Measurements from ENCODE around the gene SCYGR3.

The SCYGR3 gene

GRCh38 chr2:227617316-227618230, 2.9 kb upstream of the SCYGR3 start, which contains the start of gene SCYGR4:
Gene SCYGR4 (plus strand): TSS chr2:227617498. CDS start chr2:227617498, 0 bp downstream.
- no peak for TF ChIP-seq CTCF (IDR thresholded peaks at IDR 0.05)
- Histone ChIP-seq H3K4me3 (ENCODE audit: low read depth in 1 of 2, low read length in 1 of 2) (no peak within 1 kb of the TSS), H3K4me1 (ENCODE audit: control insufficient read depth in 1 of 2, insufficient read depth in 1 of 2, low read depth in 1 of 2, low read length in 1 of 2) (no peaks in the 10 kb centered on the region), H3K36me3 (no peaks in the 10 kb centered on the region), H3K27ac (no peak within 1 kb of the TSS), H3K9me3 (no peaks in the 10 kb centered on the region), H3K27me3 (peaks cover 15% of the 10 kb centered on the region)

- Histone ChIP-seq H3K27ac (no peak overlapping the region), H3K27me3 (peaks cover 24% of the 10 kb centered on the region), H3K4me1 (ENCODE audit: control insufficient read depth in 1 of 2, insufficient read depth in 1 of 2, low read depth in 1 of 2, low read length in 1 of 2) (no peaks in the 10 kb centered on the region), H3K4me3 (ENCODE audit: low read depth in 1 of 2, low read length in 1 of 2) (no peak overlapping the region), H3K36me3 (no peaks in the 10 kb centered on the region), H3K9me3 (no peaks in the 10 kb centered on the region)
- TF ChIP-seq CTCF (IDR thresholded peaks at IDR 0.05) = no peak
These were observed 2.0 kb upstream of the SCYGR3 start for GRCh38 chr2:227616631-227617030.

GRCh38 chr2:227615906-227616305, 1.3 kb upstream of the SCYGR3 start:
- no peak for TF ChIP-seq CTCF (IDR thresholded peaks at IDR 0.05)
- Histone ChIP-seq H3K4me3 (ENCODE audit: low read depth in 1 of 2, low read length in 1 of 2) (no peak overlapping the region), H3K36me3 (no peaks in the 10 kb centered on the region), H3K27me3 (peaks cover 31% of the 10 kb centered on the region), H3K4me1 (ENCODE audit: control insufficient read depth in 1 of 2, insufficient read depth in 1 of 2, low read depth in 1 of 2, low read length in 1 of 2) (no peaks in the 10 kb centered on the region), H3K27ac (no peak overlapping the region), H3K9me3 (no peaks in the 10 kb centered on the region)

- no peaks in the 10 kb centered on the region for H3K9me3 ChIP-seq
- H3K27me3 ChIP-seq = peaks cover 39% of the 10 kb centered on the region
- no peak overlapping the region for H3K4me3 ChIP-seq (ENCODE audit: low read depth in 1 of 2, low read length in 1 of 2)
- no peak overlapping the region for H3K27ac ChIP-seq
- H3K36me3 ChIP-seq = no peaks in the 10 kb centered on the region
- TF ChIP-seq CTCF (IDR thresholded peaks at IDR 0.05) = no peak
- no peaks in the 10 kb centered on the region for H3K4me1 ChIP-seq (ENCODE audit: control insufficient read depth in 1 of 2, insufficient read depth in 1 of 2, low read depth in 1 of 2, low read length in 1 of 2)
These were observed 541 bp upstream of the SCYGR3 start for GRCh38 chr2:227615181-227615580.

GRCh38 chr2:227614246-227614645, 394 bp downstream of the SCYGR3 start:
- no peaks in the 10 kb centered on the region for H3K9me3 ChIP-seq
- H3K36me3 ChIP-seq = no peaks in the 10 kb centered on the region
- H3K27me3 ChIP-seq = peaks cover 47% of the 10 kb centered on the region
- H3K4me3 ChIP-seq (ENCODE audit: low read depth in 1 of 2, low read length in 1 of 2) = no peak overlapping the region
- no peaks in the 10 kb centered on the region for H3K4me1 ChIP-seq (ENCODE audit: control insufficient read depth in 1 of 2, insufficient read depth in 1 of 2, low read depth in 1 of 2, low read length in 1 of 2)
- TF ChIP-seq CTCF (IDR thresholded peaks at IDR 0.05) = no peak
- H3K27ac ChIP-seq = no peak overlapping the region
